SU-DHL-6 (cell line): ENCODE measurements around the gene SAPCD2.

Experiments
- H2AFZ ChIP-seq: fragments of 200-600 bp; sonication (generic); 2 replicates; pipeline ENCODE4 v1.6.1; 2014; ENCODE audit warnings: low read depth, mild to moderate bottlenecking, moderate library complexity, mixed read lengths, antibody characterized with exemption, low read length; ENCODE audit not compliant: severe bottlenecking
- H3F3A ChIP-seq: fragments of 200-600 bp; shearing (Covaris generic); 2 replicates; pipeline ENCODE4 v1.6.0; 2016; ENCODE audit warnings: antibody characterized with exemption, mild to moderate bottlenecking; ENCODE audit not compliant: insufficient read depth
- H3K27ac ChIP-seq: fragments of 200-600 bp; sonication (generic); 2 replicates; pipeline ENCODE4 v1.5.1; 2016; ENCODE audit warnings: low read depth, mild to moderate bottlenecking, low read length, moderate library complexity, mixed read lengths
- H3K27me3 ChIP-seq: fragments of 200-600 bp; sonication (generic), shearing (Covaris generic); 2 replicates; pipeline ENCODE4 v1.6.0; 2014; ENCODE audit warnings: mild to moderate bottlenecking, low read length
- H3K36me3 ChIP-seq: fragments of 200-600 bp; sonication (generic); 2 replicates; pipeline ENCODE4 v1.6.1; 2014; ENCODE audit warnings: mild to moderate bottlenecking, low read length, mixed read lengths
- H3K4me2 ChIP-seq: fragments of 300-600, 200-600 bp; shearing (Covaris generic), sonication (generic); 2 replicates; pipeline ENCODE4 v1.6.0; 2014; ENCODE audit warnings: low read length, low read depth, mild to moderate bottlenecking; ENCODE audit not compliant: poor library complexity, severe bottlenecking
- H3K4me3 ChIP-seq: fragments of 200-600 bp; sonication (generic); 2 replicates; pipeline ENCODE4 v1.5.1; 2014; ENCODE audit warnings: antibody characterized with exemption, low read length, mild to moderate bottlenecking, mixed read lengths; ENCODE audit not compliant: insufficient read depth, poor library complexity, severe bottlenecking
- H3K79me2 ChIP-seq: fragments of 200-600 bp; sonication (generic); 2 replicates; pipeline ENCODE4 v1.6.1; 2014; ENCODE audit warnings: mild to moderate bottlenecking, low read length, moderate library complexity; ENCODE audit not compliant: insufficient read depth
- H3K9ac ChIP-seq: fragments of 200-600 bp; sonication (generic); 2 replicates; pipeline ENCODE4 v1.7.0; 2014; ENCODE audit warnings: mild to moderate bottlenecking, low read length
- H3K9me2 ChIP-seq: fragments of 200-600 bp; sonication (generic); replicated peaks from 2 replicates; pipeline ENCODE4 v1.6.1; 2014; ENCODE audit warnings: low read length; ENCODE audit not compliant: insufficient read depth
- H3K9me3 ChIP-seq: fragments of 200-600 bp; sonication (generic); 2 replicates; pipeline ENCODE4 v1.6.1; 2014; ENCODE audit warnings: low read length, mixed read lengths; ENCODE audit not compliant: insufficient read depth
- H4K20me1 ChIP-seq: fragments of 200-600 bp; sonication (generic); 2 replicates; pipeline ENCODE4 v1.6.1; 2014; ENCODE audit warnings: low read depth, mild to moderate bottlenecking, antibody characterized with exemption, low read length, moderate library complexity, mixed read lengths
- EZH2phosphoT487 ChIP-seq: fragments of 200-600 bp; sonication (generic), shearing (Covaris generic); conservative IDR thresholded peaks from 2 replicates; pipeline ENCODE4 v1.6.1; 2018; ENCODE audit warnings: mild to moderate bottlenecking, antibody characterized with exemption, low read length, moderate library complexity, mixed read lengths
- TF ChIP-seq, protein P1 (sequence below): fragments of 200-600 bp; sonication (generic); IDR thresholded peaks from one replicate; pipeline ENCODE4 v1.5.1; 2017; ENCODE audit warnings: antibody characterized with exemption, mild to moderate bottlenecking, low read length, moderate library complexity; ENCODE audit not compliant: insufficient read depth, poor library complexity, severe bottlenecking

Gene SAPCD2

DNA sequence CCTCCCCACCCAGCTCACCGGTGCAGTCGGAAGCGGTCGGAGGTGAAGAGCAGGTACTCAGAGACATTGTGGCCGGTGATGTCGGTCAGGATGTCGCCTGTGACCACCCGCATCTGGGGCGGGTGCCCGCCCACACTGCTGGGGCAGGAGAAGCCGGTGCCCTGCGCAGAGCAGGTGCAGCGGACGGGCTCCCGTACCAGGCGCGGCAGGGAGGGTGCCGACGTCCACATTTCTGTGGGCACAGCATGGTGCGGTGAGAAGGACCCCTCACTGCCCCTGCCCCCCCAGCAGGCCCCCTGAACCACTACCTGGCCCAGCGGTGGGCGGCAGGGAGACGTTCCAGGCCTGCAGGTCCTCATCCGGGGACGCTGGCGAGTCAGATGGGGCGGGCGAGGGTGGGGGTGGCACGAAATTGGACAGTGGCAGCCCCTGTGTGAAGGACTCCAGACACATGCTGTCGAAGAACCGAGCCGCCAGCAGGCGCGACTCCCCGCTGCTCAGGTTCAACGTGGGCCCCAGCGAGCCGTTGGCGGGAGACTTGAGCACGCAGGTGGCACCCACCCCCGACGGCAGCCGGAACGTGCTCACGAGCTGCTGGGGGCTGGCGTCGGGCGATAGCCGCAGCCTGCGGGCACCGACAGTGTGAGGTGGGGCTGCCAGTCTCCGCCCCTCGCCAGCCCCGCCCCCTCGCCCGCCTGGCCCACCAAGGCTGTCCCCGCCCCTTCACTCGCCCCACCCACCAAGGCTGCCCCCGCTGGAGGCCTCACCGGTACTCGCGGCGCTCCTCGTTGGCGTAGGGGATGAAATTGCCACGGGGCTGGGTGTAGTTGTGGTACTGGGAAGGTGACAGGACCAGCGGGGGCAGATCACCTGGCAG lies 57.4 kb downstream of the SAPCD2 start:
- no peaks in the 10 kb centered on the region for H3K27me3 ChIP-seq
- no peaks in the 10 kb centered on the region for H3K79me2 ChIP-seq
- H3K9me2 ChIP-seq = no peaks in the 10 kb centered on the region
- H3K4me2 ChIP-seq = no peak overlapping the region
- H3K4me3 ChIP-seq = no peak overlapping the region
- no peak for TF ChIP-seq EZH2phosphoT487
- TF ChIP-seq, protein P1, sequence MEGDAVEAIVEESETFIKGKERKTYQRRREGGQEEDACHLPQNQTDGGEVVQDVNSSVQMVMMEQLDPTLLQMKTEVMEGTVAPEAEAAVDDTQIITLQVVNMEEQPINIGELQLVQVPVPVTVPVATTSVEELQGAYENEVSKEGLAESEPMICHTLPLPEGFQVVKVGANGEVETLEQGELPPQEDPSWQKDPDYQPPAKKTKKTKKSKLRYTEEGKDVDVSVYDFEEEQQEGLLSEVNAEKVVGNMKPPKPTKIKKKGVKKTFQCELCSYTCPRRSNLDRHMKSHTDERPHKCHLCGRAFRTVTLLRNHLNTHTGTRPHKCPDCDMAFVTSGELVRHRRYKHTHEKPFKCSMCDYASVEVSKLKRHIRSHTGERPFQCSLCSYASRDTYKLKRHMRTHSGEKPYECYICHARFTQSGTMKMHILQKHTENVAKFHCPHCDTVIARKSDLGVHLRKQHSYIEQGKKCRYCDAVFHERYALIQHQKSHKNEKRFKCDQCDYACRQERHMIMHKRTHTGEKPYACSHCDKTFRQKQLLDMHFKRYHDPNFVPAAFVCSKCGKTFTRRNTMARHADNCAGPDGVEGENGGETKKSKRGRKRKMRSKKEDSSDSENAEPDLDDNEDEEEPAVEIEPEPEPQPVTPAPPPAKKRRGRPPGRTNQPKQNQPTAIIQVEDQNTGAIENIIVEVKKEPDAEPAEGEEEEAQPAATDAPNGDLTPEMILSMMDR = no peak
- H3K9me3 ChIP-seq = no peaks in the 10 kb centered on the region
- no peak overlapping the region for H2AFZ ChIP-seq
- no peaks in the 10 kb centered on the region for H3F3A ChIP-seq
- no peaks in the 10 kb centered on the region for H4K20me1 ChIP-seq
- H3K9ac ChIP-seq = no peak overlapping the region
- H3K27ac ChIP-seq = no peak overlapping the region
- H3K36me3 ChIP-seq = no peaks in the 10 kb centered on the region
